ENCODE measurements around the gene FCHSD2. TPM values are rescaled to one million over a fixed set of nuclear protein-coding genes. Genes with fewer than 3 reads are reported as not detected.

Gene FCHSD2
- total RNA-seq, 4 donors from 2014 or later, result 15.4 to 37.8 (median 31.9) TPM

GRCh38 chr11:72886619-72887018, 255.5 kb downstream of the FCHSD2 start:
- TF ChIP-seq, protein P1, sequence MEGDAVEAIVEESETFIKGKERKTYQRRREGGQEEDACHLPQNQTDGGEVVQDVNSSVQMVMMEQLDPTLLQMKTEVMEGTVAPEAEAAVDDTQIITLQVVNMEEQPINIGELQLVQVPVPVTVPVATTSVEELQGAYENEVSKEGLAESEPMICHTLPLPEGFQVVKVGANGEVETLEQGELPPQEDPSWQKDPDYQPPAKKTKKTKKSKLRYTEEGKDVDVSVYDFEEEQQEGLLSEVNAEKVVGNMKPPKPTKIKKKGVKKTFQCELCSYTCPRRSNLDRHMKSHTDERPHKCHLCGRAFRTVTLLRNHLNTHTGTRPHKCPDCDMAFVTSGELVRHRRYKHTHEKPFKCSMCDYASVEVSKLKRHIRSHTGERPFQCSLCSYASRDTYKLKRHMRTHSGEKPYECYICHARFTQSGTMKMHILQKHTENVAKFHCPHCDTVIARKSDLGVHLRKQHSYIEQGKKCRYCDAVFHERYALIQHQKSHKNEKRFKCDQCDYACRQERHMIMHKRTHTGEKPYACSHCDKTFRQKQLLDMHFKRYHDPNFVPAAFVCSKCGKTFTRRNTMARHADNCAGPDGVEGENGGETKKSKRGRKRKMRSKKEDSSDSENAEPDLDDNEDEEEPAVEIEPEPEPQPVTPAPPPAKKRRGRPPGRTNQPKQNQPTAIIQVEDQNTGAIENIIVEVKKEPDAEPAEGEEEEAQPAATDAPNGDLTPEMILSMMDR (IDR thresholded peaks at IDR 0.05), result no peak
- DNase-seq (ENCODE audit: low spot score) (no peak), ATAC-seq (ENCODE audit: low FRiP score) (no peak)

DNA sequence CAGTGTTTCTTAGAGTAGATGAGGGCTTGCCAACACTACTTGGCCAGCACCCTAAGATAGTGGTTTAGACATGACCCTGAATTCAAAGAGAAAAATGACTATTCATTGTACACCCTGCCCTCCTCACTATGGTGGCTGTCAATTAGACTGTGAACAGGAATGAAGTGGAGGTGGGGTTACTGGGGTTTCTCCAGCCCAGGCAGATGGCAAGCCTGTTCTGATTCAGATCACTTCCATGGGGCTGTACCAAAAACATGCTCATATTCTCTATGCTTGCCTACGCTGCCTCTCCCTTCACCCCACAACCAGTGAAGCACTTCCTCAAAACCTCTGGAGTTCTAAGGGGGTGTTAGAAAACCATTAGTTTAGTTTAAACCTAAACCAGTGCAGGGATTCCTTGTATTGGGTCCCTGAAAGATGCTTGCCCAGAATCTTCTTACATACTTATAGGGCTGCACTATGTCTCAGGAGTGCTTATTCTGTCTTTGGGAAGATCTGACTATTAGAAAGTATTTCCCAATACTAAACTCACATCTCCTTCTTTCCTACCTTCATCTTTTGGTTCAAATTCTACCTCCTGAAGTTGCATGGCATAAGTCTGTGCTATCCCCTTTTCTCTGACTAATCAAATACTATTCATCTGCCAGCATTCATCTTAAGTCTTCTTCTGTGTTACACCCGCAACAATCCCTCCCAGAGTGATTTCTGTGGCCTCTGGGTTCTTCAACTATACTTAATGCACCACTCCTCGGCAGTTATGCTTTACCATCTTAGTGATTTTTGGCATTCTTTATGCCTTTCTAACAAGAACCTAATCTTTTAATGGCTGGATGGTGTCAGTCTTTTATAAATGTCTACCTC, 256.1 kb downstream of the FCHSD2 start:
- no peak for ATAC-seq (ENCODE audit: low FRiP score)
- no peak for DNase-seq (ENCODE audit: low spot score)
- TF ChIP-seq, protein P1 (IDR thresholded peaks at IDR 0.05), result no peak

DNA sequence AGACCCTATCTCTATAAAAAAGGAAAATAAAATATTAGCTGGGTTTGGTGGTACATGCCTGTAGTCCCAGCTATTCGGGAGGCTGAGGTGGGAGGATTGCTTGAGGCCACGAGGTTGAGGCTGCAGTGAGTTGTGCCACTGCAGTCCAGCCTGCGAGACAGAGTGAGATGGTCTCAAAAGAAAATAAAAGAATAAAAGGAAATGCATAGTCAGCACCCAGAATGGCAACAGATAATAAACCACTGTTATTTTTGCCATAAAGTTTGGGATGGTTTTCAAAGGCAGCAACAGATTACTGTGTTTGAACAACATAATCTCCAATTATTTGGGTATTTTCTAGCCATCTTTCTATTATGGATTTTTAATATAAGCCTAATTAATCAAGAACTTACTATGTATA, 266.0 kb downstream of the FCHSD2 start:
- DNase-seq (ENCODE audit: low spot score) (no peak), ATAC-seq (ENCODE audit: low FRiP score) (no peak)
- TF ChIP-seq, protein P1 (IDR thresholded peaks at IDR 0.05), result no peak

GRCh38 chr11:72875736-72876135, 266.4 kb downstream of the FCHSD2 start:
- TF ChIP-seq, protein P1 (IDR thresholded peaks at IDR 0.05), result no peak
- no peak for ATAC-seq (ENCODE audit: low FRiP score)
- no peak for DNase-seq (ENCODE audit: low spot score)

DNA sequence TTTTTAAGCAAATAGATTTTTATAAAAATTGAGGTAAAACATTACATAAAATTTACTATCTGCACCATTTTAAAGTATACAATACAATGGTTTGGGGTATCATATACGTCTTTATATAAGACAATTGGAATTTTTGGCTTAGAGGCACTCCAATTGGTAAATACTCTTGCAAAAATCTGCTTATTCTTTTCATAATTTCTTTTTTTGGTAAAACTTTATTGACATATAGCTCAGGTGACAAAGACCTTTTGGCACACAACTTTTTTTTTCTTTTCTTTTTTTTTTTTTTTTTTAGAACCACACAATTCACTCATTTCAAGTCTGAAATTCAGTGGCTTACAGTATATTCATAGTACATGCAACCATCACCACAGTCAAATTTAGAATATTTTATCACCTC, 270.1 kb downstream of the FCHSD2 start:
- DNase-seq (ENCODE audit: low spot score) (no peak), ATAC-seq (ENCODE audit: low FRiP score) (no peak)
- TF ChIP-seq, protein P1 (IDR thresholded peaks at IDR 0.05), result no peak

DNA sequence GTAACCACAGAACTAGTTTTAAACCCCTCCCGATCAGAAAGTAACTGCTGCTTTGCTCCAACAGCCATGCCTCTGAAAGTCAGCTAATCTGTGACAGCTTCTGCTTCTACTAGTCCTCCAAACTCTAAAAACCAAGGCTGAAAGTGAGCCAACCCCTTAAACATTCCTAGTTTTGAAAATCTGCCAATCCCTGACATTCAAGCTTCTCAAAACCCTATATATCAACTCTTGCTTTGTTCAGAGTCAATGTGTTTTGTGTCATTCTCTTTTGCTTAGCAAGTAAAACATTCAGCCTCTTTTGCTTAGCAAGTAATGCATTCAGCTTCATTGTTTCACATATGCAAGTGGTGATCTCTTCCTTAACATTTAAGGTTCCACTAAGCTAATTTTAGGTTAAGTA, 271.0 kb downstream of the FCHSD2 start:
- ATAC-seq (ENCODE audit: low FRiP score) (no peak), DNase-seq (ENCODE audit: low spot score) (no peak)
- TF ChIP-seq, protein P1 (IDR thresholded peaks at IDR 0.05), result no peak

GRCh38 chr11:72869831-72870230, 272.3 kb downstream of the FCHSD2 start:
- TF ChIP-seq, protein P1 (IDR thresholded peaks at IDR 0.05), result no peak
- ATAC-seq (ENCODE audit: low FRiP score) (no peak), DNase-seq (ENCODE audit: low spot score) (no peak)

Measured in omental fat pad (tissue), 4 donors.